Left lung (tissue), 10 donors: Measurements from ENCODE around the gene PDE4C. TPM values are rescaled to one million over a fixed set of nuclear protein-coding genes. Genes with fewer than 3 reads are reported as not detected.

Experiments used
- ATAC-seq: fragments of 200-7000 bp; cut with Tn5 transposase; one replicate; pipeline ENCODE4 v1.9.1; 2020; ENCODE audit warnings: moderate library complexity
- DNase-seq, 4 donors: peaks; one replicate each; pipeline ENCODE4 v3.0.0-alpha.2; 2013 to 2020
- H3K27ac ChIP-seq, 2 donors: fragments of 200-600 bp; sonication (generic) in 1 of 2; one replicate each; pipeline versions ENCODE4 v1.5.0 to v1.8.0; 2020 to 2021
- H3K27me3 ChIP-seq, 2 donors: fragments of 200-600 bp; sonication (generic) in 1 of 2; one replicate each; pipeline versions ENCODE4 v1.5.0 to v1.8.0; 2020 to 2021
- H3K36me3 ChIP-seq, 2 donors: fragments of 200-600 bp; sonication (generic) in 1 of 2; one replicate each; pipeline versions ENCODE4 v1.5.0 to v1.8.0; 2020 to 2021
- H3K4me1 ChIP-seq, 2 donors: fragments of 200-600 bp; one replicate each; pipeline ENCODE4 v1.8.0; 2021
- H3K4me3 ChIP-seq, 2 donors: fragments of 200-600 bp; sonication (generic) in 1 of 2; one replicate each; pipeline versions ENCODE4 v1.5.0 to v1.8.0; 2020 to 2021; ENCODE audit warnings: mild to moderate bottlenecking in 1 of 2
- H3K9me3 ChIP-seq, 2 donors: fragments of 200-600 bp; sonication (generic) in 1 of 2; one replicate each; pipeline versions ENCODE4 v1.5.0 to v1.8.0; 2020 to 2021
- intact Hi-C, 2 donors: fragments of 100-400 bp; cut with DNase I; formaldehyde crosslinking; loops; one replicate each; pipeline versions ENCODE4 v1.11.2 to v1.14.2; 2022
- polyA plus RNA-seq, 6 donors: library from polyadenylated mRNA; unstranded; fragments of 120-200 nt; gene quantifications; one replicate each; pipeline ENCODE4 v1.2.1, GENCODE V29; 2013; ENCODE audit not compliant: insufficient read length in 6 of 6
- total RNA-seq, 2 donors: library from RNA; stranded (reverse); fragmentation: NEBNext Ultra II Directional; extraction: Animal tissue kit (Norgen Biotek cat#: 25700); gene quantifications; one replicate each; pipeline ENCODE4 v1.2.1, GENCODE V29; 2021
- TF ChIP-seq, protein P1 (sequence below), 2 donors: fragments of 200-600 bp; sonication (generic) in 1 of 2; IDR thresholded peaks; one replicate each; pipeline versions ENCODE4 v1.5.0 to v1.8.0; 2021; ENCODE audit warnings: antibody characterized with exemption in 2 of 2
- donor health status: DM: no; HTN: yes; CAD: no.
- donor health status: DM: no; HTN: no; CAD: no.

The PDE4C gene
- total and polyA plus RNA-seq, 8 donors = 1.3 to 11.3 (median 2.0) TPM

DNA sequence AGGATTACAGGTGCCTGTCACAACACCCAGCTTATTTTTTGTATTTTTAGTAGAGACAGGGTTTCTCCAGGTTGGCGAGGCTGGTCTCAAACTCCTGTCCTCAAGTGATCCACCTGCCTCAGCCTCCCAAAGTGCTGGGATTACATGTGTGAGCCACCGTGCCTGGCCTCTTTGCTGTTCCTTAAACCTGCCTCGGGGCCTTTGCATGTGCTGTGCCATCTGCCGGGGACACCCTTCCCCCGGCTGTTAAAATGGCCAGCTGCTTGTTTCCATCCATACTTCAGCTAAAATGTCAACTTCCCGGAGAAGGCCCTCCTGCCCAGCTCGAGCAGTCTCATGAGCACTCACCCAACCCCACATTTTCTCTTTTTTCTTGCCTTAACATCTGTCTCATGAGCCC, 19.1 kb upstream of the PDE4C start:
- TF ChIP-seq, protein P1, sequence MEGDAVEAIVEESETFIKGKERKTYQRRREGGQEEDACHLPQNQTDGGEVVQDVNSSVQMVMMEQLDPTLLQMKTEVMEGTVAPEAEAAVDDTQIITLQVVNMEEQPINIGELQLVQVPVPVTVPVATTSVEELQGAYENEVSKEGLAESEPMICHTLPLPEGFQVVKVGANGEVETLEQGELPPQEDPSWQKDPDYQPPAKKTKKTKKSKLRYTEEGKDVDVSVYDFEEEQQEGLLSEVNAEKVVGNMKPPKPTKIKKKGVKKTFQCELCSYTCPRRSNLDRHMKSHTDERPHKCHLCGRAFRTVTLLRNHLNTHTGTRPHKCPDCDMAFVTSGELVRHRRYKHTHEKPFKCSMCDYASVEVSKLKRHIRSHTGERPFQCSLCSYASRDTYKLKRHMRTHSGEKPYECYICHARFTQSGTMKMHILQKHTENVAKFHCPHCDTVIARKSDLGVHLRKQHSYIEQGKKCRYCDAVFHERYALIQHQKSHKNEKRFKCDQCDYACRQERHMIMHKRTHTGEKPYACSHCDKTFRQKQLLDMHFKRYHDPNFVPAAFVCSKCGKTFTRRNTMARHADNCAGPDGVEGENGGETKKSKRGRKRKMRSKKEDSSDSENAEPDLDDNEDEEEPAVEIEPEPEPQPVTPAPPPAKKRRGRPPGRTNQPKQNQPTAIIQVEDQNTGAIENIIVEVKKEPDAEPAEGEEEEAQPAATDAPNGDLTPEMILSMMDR (IDR thresholded peaks at IDR 0.05) = no peak
- no peak for ATAC-seq
- intact Hi-C loops = no loop called here
- Histone ChIP-seq H3K4me3 (no peak overlapping the region), H3K36me3 (no peaks in the 10 kb centered on the region), H3K27me3 (no peaks in the 10 kb centered on the region), H3K4me1 (no peaks in the 10 kb centered on the region), H3K9me3 (no peaks in the 10 kb centered on the region), H3K27ac (no peak overlapping the region)
- DNase-seq = no peak

DNA sequence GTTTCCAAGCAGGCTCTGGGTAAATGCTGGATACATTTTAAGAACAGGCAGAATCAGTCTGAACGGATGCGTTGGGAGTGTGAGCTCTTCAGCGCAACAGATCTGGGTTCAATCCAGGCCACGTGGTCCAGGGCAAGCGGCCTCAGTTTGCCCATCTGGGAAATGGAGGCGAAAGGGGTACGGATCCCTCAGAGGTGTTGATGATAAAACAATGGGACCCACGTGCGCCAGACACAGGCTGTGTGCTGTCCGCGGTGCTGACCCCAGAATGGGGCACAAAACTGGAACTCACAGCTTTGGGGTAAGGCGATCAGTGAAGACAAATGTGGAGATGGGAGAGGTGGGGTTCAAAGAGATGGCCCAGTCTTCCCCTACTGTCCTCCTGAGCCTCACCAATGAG, 13.1 kb upstream of the PDE4C start:
- intact Hi-C loops = no loop called here
- no peak overlapping the region for H3K4me3 ChIP-seq
- no peaks in the 10 kb centered on the region for H3K4me1 ChIP-seq
- H3K36me3 ChIP-seq = no peaks in the 10 kb centered on the region
- H3K27ac ChIP-seq = no peak overlapping the region
- H3K9me3 ChIP-seq = no peaks in the 10 kb centered on the region
- TF ChIP-seq, protein P1 (IDR thresholded peaks at IDR 0.05) = no peak
- peak; percentile 18 for ATAC-seq
- H3K27me3 ChIP-seq = peaks cover 0 to 28% of the 10 kb centered on the region in 2 donors
- no peak for DNase-seq

DNA sequence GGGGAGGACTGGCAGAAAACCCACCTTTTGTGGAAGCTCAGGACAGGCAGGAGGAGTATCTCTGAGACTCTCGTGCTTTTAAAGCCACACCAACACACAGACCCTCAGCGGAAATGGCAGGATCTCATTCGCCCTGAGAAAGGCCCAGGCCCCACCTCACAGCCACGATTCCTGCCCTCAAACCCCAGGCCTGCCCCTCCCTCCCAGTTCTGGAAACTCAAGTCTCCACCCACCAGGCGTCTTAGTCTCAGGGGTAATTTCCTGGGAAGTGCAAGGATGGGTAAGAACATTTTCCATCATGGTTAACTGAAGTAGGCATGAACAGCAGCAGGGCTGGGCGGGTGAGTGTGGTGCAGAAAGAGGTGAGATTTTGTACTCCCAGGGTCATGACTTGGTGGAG, 8.0 kb upstream of the PDE4C start:
- TF ChIP-seq, protein P1 (IDR thresholded peaks at IDR 0.05) = no peak

DNA sequence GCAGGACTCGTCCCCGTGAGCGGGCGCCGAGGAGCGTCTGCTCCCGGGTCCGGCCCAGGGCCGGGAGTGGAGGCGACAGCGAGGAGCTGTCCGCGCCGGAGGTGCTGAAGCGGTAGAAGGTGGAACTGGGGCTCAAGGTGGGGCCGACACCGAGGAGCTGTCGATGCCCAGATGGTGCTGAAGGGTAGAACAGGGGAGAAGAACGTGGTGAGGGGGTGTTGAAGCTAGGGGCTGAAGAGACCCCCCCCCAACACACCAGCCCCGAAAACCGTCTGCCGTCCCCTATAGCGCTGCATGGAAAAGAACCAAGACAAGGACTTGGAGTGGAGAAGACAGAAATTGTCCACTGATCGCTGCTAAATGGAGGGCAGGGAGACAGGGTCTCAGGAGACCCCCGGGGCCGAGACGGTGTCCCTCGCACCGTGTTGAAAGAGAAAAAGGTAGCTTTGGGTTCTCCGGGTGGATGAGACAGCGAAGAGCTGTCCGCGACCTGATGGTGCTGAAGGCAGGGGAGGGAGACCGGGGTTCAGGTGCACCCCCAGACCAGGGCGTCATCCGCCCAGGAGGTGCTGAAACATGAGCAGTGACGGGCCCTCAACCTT, 7.1 kb upstream of the PDE4C start:
- Histone ChIP-seq H3K4me3 (no peak overlapping the region), H3K9me3 (no peaks in the 10 kb centered on the region), H3K27ac (no peak overlapping the region), H3K27me3 (peaks cover 0 to 76% of the 10 kb centered on the region in 2 donors), H3K36me3 (no peaks in the 10 kb centered on the region), H3K4me1 (peaks cover 0 to 3% of the 10 kb centered on the region in 2 donors)
- DNase-seq (peak in 1 of 4 donors; percentile 86), ATAC-seq (peak; percentile 94)
- intact Hi-C loops = no loop called here
- TF ChIP-seq, protein P1 (IDR thresholded peaks at IDR 0.05) = no peak

More for the DNA sequence above, 8.0 kb upstream of the PDE4C start:
- Histone ChIP-seq H3K36me3 (no peaks in the 10 kb centered on the region), H3K4me3 (no peak overlapping the region), H3K4me1 (peaks cover 0 to 3% of the 10 kb centered on the region in 2 donors), H3K9me3 (no peaks in the 10 kb centered on the region), H3K27ac (no peak overlapping the region), H3K27me3 (peaks cover 0 to 69% of the 10 kb centered on the region in 2 donors)
- intact Hi-C loops = no loop called here
- DNase-seq (no peak), ATAC-seq (no peak)

DNA sequence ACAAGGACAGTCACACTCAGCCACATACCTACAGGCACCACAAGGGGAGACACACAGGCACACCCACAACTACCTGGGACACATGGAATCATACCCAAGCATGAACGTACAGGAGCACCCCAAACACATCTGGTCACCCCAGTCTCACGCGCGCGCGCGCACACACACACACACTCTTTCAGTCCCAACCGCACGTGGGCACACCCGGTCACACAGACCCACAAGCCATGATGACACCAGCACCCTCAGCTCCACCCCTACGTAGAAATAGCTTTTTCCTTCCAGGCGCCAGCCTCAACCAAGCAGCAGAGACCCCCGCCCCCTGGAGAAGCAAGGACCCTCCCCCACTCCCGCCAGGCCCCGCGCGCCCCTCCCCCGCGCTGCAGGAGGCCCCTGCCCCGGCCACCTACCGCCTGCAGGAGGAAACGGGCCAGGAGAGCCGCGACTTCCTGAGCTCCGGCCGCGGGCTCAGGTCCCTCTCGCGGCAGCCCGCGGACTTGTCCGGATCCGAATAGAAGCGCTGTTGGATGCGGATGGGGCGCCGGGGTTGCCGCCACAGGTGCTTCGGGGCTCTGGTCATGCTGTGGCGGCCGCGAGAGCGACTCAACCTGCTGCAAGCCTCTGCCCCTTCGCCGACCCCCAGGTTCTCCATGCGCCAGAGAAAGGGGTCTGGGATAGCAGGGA, 6.4 kb upstream of the PDE4C start:
- Histone ChIP-seq H3K36me3 (no peaks in the 10 kb centered on the region), H3K27me3 (peaks cover 0 to 82% of the 10 kb centered on the region in 2 donors), H3K9me3 (no peaks in the 10 kb centered on the region), H3K4me3 (no peak overlapping the region), H3K27ac (no peak overlapping the region), H3K4me1 (peaks cover 0 to 3% of the 10 kb centered on the region in 2 donors)
- DNase-seq (no peak), ATAC-seq (peak; percentile 27)
- intact Hi-C loops = no loop called here
- TF ChIP-seq, protein P1 (IDR thresholded peaks at IDR 0.05) = no peak
